NCI-H146 treated with DMSO at 0.1 percent for 48 hours (cell line): Measurements from ENCODE around the gene OPRM1.

Source experiments
- DNase-seq: peaks from one replicate; lab custom pipeline; 2025; ENCODE audit not compliant: unreplicated experiment; lab: John Stamatoyannopoulos, UW

Gene OPRM1

GRCh38 chr6:154080461-154081189 is 41.6 kb downstream of the OPRM1 start:
- DNase-seq: no peak

GRCh38 chr6:154086510-154086909 is 47.5 kb downstream of the OPRM1 start:
- no peak for DNase-seq

- DNase-seq: no peak
Measured at GRCh38 chr6:154092326-154092962, 53.4 kb downstream of the OPRM1 start.

- DNase-seq: no peak
Measured at GRCh38 chr6:154093231-154094044, 54.4 kb downstream of the OPRM1 start.

GRCh38 chr6:154095571-154095970 is 56.5 kb downstream of the OPRM1 start:
- DNase-seq: no peak

- DNase-seq: no peak
Measured at GRCh38 chr6:154096316-154096715, 57.3 kb downstream of the OPRM1 start.

GRCh38 chr6:154096834-154097233 is 57.8 kb downstream of the OPRM1 start:
- no peak for DNase-seq

GRCh38 chr6:154099211-154099610 is 60.2 kb downstream of the OPRM1 start:
- no peak for DNase-seq

GRCh38 chr6:154106251-154106650 is 67.2 kb downstream of the OPRM1 start:
- DNase-seq: no peak

GRCh38 chr6:154111025-154111424 is 72.0 kb downstream of the OPRM1 start:
- no peak for DNase-seq

GRCh38 chr6:154112181-154112809 is 73.3 kb downstream of the OPRM1 start:
- no peak for DNase-seq

- no peak for DNase-seq
Measured at GRCh38 chr6:154113392-154113791, 74.4 kb downstream of the OPRM1 start.

GRCh38 chr6:154117485-154117884 is 78.4 kb downstream of the OPRM1 start:
- no peak for DNase-seq

- DNase-seq: no peak
Measured at GRCh38 chr6:154122195-154122925, 83.3 kb downstream of the OPRM1 start.

- DNase-seq: no peak
Measured at GRCh38 chr6:154123155-154123956, 84.3 kb downstream of the OPRM1 start.

- DNase-seq: no peak
Measured at GRCh38 chr6:154125421-154125820, 86.4 kb downstream of the OPRM1 start.

GRCh38 chr6:154127657-154128056 is 88.6 kb downstream of the OPRM1 start:
- DNase-seq: peak; percentile 84

- no peak for DNase-seq
Measured at GRCh38 chr6:154134471-154135147, 95.6 kb downstream of the OPRM1 start.

- DNase-seq: no peak
Measured at GRCh38 chr6:154138793-154139192, 99.8 kb downstream of the OPRM1 start.
